ENCODE measurements around the gene WFIKKN1. TPM values are rescaled to one million over a fixed set of nuclear protein-coding genes. Genes with fewer than 3 reads are reported as not detected.

The WFIKKN1 gene
- total RNA-seq, 4 donors from 2014 or later, result 0.26 to 1.4 (median 0.76) TPM; not detected in 1

DNA sequence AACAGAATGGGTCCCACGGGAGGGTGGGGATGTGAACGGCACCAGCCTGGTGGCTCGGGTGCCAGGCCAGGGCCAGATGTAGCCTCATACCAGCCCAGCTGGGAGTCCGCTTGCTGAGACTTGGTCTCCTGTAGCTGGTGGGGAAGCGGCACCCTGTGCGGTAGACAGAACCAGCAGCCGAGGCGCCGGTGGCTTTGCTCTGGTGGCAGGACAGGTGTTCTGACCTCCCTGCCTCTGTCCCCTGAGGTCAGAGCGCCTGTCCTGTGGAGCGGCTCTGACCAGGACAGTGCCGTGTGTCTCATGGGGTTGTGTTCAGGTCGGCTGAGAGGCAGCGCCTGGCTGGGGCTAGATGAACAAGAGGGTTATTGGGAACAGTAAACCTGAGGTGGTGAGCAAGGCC, 20.8 kb upstream of the WFIKKN1 start:
- Histone ChIP-seq H3K4me1 (no peaks in the 10 kb centered on the region), H3K9me3 (no peaks in the 10 kb centered on the region), H3K27me3 (no peaks in the 10 kb centered on the region), H3K27ac (no peak overlapping the region), H3K36me3 (no peaks in the 10 kb centered on the region), H3K4me3 (no peak overlapping the region)
- no peak for DNase-seq
- TF ChIP-seq, protein P1, sequence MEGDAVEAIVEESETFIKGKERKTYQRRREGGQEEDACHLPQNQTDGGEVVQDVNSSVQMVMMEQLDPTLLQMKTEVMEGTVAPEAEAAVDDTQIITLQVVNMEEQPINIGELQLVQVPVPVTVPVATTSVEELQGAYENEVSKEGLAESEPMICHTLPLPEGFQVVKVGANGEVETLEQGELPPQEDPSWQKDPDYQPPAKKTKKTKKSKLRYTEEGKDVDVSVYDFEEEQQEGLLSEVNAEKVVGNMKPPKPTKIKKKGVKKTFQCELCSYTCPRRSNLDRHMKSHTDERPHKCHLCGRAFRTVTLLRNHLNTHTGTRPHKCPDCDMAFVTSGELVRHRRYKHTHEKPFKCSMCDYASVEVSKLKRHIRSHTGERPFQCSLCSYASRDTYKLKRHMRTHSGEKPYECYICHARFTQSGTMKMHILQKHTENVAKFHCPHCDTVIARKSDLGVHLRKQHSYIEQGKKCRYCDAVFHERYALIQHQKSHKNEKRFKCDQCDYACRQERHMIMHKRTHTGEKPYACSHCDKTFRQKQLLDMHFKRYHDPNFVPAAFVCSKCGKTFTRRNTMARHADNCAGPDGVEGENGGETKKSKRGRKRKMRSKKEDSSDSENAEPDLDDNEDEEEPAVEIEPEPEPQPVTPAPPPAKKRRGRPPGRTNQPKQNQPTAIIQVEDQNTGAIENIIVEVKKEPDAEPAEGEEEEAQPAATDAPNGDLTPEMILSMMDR (IDR thresholded peaks at IDR 0.05), result no peak
- TF ChIP-seq POLR2A (IDR thresholded peaks at IDR 0.05), result no peak
- intact Hi-C loops (cut with DNase I; ENCODE audit: low total_unique reads), result no loop called here

DNA sequence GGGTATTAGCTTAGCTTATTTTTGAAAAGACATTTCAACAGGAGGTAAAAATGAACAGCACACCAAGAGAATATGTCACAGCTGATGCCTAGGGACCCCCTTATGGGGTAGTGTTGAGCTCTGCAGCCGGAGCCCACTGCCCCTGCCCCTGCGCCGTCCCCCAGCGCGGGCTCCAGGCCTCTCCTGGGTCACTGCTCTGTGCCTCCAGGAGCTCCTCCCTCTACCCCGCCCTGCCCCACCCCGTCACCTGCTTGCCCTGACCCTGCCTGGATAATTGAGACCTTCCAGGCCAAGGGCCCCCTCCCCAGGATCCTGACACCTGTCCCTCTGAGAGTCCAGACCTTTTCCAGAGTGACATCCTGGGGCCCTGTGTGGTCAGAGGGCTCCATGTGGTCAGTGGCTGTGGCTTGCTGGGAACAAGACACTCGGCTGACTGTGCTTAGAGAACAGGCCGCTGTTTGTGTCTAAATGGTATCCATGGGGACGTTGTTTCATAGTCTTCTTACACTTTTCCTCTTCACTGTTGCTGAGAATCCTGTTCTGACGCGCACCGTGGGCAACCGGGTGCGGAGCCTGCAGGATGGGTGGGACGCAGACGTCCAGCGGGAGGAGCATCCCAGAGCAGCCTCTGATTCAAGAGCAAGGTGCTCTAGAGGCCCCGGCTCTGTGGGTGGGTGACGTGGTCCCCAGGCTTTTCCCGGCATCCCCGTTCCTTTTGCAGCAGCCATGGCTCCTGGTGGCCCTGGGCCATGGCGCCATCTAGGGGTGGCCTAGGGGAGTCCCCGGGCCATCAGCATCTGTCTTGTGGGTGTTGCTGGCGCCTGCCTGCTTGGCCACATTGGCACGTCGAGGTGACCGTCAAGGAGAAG, 20.0 kb upstream of the WFIKKN1 start:
- H3K27me3 ChIP-seq, result no peaks in the 10 kb centered on the region
- no peak overlapping the region for H3K4me3 ChIP-seq
- no peak overlapping the region for H3K27ac ChIP-seq
- no peaks in the 10 kb centered on the region for H3K36me3 ChIP-seq
- intact Hi-C loops (cut with DNase I; ENCODE audit: low total_unique reads), result no loop called here
- no peaks in the 10 kb centered on the region for H3K9me3 ChIP-seq
- no peak for DNase-seq
- H3K4me1 ChIP-seq, result no peaks in the 10 kb centered on the region
- TF ChIP-seq, protein P1 (IDR thresholded peaks at IDR 0.05), result peak; percentile 27 to 58 (median 43)
- TF ChIP-seq POLR2A (IDR thresholded peaks at IDR 0.05), result no peak

DNA sequence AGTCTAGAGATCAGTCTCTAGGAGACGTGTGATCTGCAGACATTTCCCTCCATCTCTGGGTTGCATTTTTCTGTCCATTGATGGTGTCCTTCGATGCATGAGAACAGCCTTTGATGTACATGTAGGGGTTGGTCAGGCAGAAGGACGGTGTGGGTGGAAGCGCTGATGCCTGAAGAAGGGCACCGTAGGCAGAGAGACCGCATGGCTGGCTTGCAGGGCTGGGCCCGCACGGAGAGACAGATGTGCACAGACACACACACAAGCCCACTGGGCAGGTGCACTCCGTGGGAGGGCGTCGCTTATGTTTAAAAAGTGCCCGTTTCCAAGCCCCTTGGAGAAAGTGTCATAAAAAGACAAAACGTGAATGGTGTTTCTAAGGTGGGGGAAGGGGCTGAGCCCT, 15.7 kb upstream of the WFIKKN1 start:
- no peak overlapping the region for H3K4me3 ChIP-seq
- intact Hi-C loops (cut with DNase I; ENCODE audit: low total_unique reads), result no loop called here
- no peaks in the 10 kb centered on the region for H3K9me3 ChIP-seq
- H3K36me3 ChIP-seq, result no peaks in the 10 kb centered on the region
- TF ChIP-seq, protein P1 (IDR thresholded peaks at IDR 0.05), result no peak
- no peak for TF ChIP-seq POLR2A (IDR thresholded peaks at IDR 0.05)
- DNase-seq, result no peak
- H3K4me1 ChIP-seq, result no peaks in the 10 kb centered on the region
- no peak overlapping the region for H3K27ac ChIP-seq
- H3K27me3 ChIP-seq, result no peaks in the 10 kb centered on the region

DNA sequence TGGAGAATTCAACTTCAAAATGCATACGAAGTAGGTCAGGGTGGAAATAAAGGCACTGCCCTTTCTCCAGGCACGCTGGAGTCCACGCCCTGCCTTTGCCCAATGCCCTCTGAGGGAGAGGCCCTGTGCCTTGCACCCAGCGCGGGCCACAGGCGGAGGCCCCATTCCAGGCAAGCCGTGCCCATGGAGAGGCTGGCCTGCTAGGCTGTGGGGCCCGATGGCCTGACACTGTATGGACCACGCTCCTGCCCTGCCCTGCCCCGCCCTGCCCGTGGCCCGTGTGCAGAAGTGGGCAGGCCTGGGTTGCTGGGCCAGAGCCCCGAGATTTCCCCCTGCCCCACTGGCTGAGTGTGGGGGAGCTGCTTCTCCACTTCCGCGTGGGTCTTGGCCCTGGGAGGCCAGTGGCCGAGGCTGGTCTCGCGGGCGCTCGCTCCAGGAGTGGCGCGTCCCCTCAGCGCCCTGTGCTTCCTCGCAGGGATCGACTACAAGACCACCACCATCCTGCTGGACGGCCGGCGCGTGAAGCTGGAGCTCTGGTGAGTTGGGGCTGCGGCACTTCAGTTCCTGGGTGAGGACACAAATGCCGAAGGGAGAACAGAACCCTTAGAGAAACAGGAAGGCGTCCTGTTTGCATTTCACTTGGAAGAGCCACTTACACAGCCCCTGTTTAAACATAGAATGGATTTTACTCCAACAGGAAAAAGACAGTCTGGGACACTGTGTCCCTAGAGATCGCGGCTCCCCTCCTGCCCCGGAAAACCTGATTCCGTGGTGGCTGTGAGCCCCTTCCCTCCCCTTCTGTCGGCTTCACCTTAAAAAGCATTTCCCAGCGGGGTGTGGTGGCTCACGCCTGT, 13.8 kb upstream of the WFIKKN1 start:
- DNase-seq, result no peak
- Histone ChIP-seq H3K4me3 (no peak overlapping the region), H3K27me3 (no peaks in the 10 kb centered on the region), H3K9me3 (no peaks in the 10 kb centered on the region), H3K36me3 (no peaks in the 10 kb centered on the region), H3K4me1 (no peaks in the 10 kb centered on the region), H3K27ac (no peak overlapping the region)
- TF ChIP-seq POLR2A (IDR thresholded peaks at IDR 0.05), result no peak
- TF ChIP-seq, protein P1 (IDR thresholded peaks at IDR 0.05), result no peak
- intact Hi-C loops (cut with DNase I; ENCODE audit: low total_unique reads), result no loop called here

DNA sequence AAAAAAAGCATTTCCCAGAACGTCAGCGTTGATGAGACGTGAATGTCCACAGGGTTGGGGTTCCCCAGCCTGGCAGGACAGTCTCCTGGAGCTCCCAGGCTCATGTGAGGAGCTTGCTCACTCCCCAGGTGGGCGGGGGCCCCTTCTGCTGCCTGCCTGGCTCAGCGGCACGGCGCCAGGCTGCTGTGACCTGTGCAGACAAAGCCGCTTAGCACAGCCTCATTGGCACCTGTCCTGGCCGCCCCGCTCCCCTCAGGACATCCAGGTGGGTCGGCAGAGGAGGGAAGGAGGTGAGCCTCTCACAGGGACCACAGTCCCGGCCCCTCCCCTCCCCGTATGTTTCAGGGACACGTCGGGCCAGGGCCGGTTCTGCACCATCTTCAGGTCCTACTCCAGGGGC, 12.9 kb upstream of the WFIKKN1 start:
- intact Hi-C loops (cut with DNase I; ENCODE audit: low total_unique reads), result no loop called here
- no peak overlapping the region for H3K27ac ChIP-seq
- no peak for TF ChIP-seq POLR2A (IDR thresholded peaks at IDR 0.05)
- TF ChIP-seq, protein P1 (IDR thresholded peaks at IDR 0.05), result no peak
- no peak for DNase-seq
- H3K9me3 ChIP-seq, result no peaks in the 10 kb centered on the region
- H3K4me1 ChIP-seq, result no peaks in the 10 kb centered on the region
- H3K27me3 ChIP-seq, result no peaks in the 10 kb centered on the region
- H3K4me3 ChIP-seq, result no peak overlapping the region
- no peaks in the 10 kb centered on the region for H3K36me3 ChIP-seq
